Left renal cortex interstitium (tissue), 4 donors: Measurements from ENCODE around the gene RHOBTB3. TPM values are rescaled to one million over a fixed set of nuclear protein-coding genes. Genes with fewer than 3 reads are reported as not detected.
"Not testable (repeated sequence)": the region's sequence is repeated elsewhere in the genome, so short reads cannot be mapped to it uniquely, and the experiment has no call there.

Experiments
- DNase-seq, 4 donors: peaks; one replicate each; pipeline ENCODE4 v3.0.0-alpha.2; 2013; ENCODE audit warnings: low read depth in 4 of 4, low spot score in 2 of 4, missing footprints in 1 of 4
- polyA plus RNA-seq, 4 donors: library from polyadenylated mRNA; unstranded; fragments of 120-200 nt; gene quantifications; one replicate each; pipeline ENCODE4 v1.2.1, GENCODE V29; 2013; ENCODE audit not compliant: insufficient read length in 4 of 4

RHOBTB3 gene
- polyA plus RNA-seq, 4 donors = 68.0 to 80.5 (median 70.6) TPM

- DNase-seq = no peak
These were observed 66.2 kb downstream of the RHOBTB3 start for GRCh38 chr5:95797301-95797700.

GRCh38 chr5:95798048-95798447, 66.9 kb downstream of the RHOBTB3 start:
- DNase-seq = no peak

- no peak for DNase-seq
These were observed 67.4 kb downstream of the RHOBTB3 start for GRCh38 chr5:95798545-95798944.

- DNase-seq = no peak
These were observed 68.2 kb downstream of the RHOBTB3 start for GRCh38 chr5:95799191-95799835.

- DNase-seq = no peak
These were observed 69.4 kb downstream of the RHOBTB3 start for GRCh38 chr5:95800553-95800952.

GRCh38 chr5:95801532-95801931, 70.4 kb downstream of the RHOBTB3 start:
- DNase-seq = no peak

GRCh38 chr5:95801961-95802360, 70.8 kb downstream of the RHOBTB3 start:
- no peak for DNase-seq

- DNase-seq = no peak
These were observed 72.4 kb downstream of the RHOBTB3 start for GRCh38 chr5:95803271-95804148.

GRCh38 chr5:95804736-95805539, 73.8 kb downstream of the RHOBTB3 start:
- no peak for DNase-seq

GRCh38 chr5:95806687-95807086, 75.6 kb downstream of the RHOBTB3 start:
- no peak for DNase-seq

GRCh38 chr5:95808013-95808685, 77.0 kb downstream of the RHOBTB3 start:
- DNase-seq = no peak

- peak in 1 of 4 donors; percentile 32 for DNase-seq
These were observed 77.7 kb downstream of the RHOBTB3 start for GRCh38 chr5:95808686-95809413.

- DNase-seq = no peak
These were observed 78.4 kb downstream of the RHOBTB3 start for GRCh38 chr5:95809414-95809960.

GRCh38 chr5:95810305-95811125, 79.4 kb downstream of the RHOBTB3 start:
- DNase-seq = no peak

- DNase-seq = not testable (repeated sequence)
These were observed 79.9 kb downstream of the RHOBTB3 start for GRCh38 chr5:95811126-95811423.

- not testable (repeated sequence) for DNase-seq
These were observed 80.4 kb downstream of the RHOBTB3 start for GRCh38 chr5:95811461-95812073.

GRCh38 chr5:95812074-95812471, 80.9 kb downstream of the RHOBTB3 start:
- DNase-seq = no peak

GRCh38 chr5:95813035-95813434, 81.9 kb downstream of the RHOBTB3 start:
- DNase-seq = not testable (repeated sequence)
